ENCODE results near the gene LRRC63. TPM values are rescaled to one million over a fixed set of nuclear protein-coding genes. Genes with fewer than 3 reads are reported as not detected.
"Not testable (repeated sequence)": the region's sequence is repeated elsewhere in the genome, so short reads cannot be mapped to it uniquely, and the experiment has no call there.

Gene LRRC63
- total RNA-seq, 1 donor from 2014 or later = 2.0 TPM

DNA sequence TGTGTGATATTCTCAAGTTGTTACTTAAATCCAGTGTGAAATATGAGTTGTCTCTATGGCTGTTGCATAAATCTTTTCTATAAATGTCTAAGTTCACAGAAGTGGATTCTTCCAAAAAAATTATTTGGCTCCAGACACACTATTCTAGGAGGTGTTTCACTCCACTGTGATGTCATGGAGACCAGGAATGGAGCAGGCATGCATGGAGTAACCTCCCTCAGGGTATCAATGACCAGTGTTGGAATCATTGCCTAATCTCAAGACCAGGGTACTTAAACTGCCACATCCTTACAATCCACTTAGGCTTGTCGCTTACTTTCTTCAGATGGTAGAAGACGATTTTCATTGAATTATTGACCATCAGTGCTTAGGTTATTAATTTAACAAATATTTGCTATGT, 55.4 kb downstream of the LRRC63 start:
- DNase-seq = no peak

DNA sequence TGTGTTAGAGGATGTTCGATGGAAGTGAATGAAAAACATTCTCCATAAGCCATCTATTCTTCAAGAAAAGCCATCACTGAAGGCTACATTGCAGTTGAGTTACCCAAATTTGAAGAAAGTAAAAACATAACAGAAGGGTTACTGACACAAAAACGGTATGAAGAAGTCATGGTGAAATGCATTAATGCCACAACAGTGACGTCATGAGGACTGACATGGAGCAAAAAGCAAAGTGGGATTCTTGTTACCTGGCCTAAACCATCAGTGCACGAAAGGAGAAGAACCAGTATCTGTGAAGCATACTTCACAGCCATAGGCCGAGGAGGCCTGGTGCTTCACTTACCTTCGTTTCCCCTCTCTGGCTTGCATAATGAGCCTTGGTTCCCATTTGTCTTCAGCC, 58.7 kb downstream of the LRRC63 start:
- DNase-seq = no peak

DNA sequence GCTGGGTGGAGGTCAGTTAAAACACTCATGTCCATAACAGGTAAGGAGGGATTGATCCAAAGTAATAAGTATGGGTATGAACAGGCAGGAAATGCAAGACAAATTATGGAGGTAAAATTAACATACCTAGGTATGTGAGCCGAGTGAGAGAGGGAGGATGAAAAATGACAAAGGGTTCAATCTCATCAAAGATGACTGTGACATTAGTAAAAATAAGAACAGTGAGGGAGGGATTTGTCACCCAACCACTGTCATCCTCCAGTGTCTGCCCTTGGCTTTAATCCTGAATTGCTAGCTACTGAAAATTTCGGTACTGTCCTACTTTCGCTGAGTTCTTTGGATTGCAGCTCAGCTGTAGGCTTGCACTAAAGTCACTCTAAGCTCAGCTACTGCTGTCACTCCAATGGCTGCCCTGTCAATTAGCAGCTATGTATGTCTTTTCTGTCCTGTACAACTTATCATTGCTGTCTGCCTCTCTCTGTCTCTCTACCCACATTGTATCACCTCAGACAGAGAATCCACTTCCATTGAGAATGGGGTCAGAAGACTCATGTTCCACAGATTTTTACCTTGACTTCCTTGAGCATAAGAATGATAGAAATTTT, 62.5 kb downstream of the LRRC63 start:
- DNase-seq = no peak

DNA sequence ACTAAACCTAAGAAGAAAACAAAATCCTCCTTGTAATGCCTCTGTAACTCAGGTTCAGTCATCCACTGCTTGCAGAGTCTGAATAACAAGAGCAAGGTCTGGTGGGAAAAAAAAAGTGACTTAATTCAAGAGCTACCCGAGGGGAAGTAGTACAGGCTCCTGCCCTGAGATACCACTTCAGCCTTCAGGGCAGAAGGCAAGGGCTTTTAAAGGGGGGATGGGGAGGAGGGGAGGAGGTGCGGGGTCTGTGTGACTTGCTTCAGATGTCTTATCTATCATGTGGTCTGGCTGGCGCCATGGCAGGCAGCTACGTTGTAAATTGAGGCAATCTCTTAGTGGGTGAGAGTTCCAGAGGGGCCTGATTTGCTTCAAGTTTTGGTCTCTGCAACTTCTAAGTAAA, 66.7 kb downstream of the LRRC63 start:
- DNase-seq = no peak

DNA sequence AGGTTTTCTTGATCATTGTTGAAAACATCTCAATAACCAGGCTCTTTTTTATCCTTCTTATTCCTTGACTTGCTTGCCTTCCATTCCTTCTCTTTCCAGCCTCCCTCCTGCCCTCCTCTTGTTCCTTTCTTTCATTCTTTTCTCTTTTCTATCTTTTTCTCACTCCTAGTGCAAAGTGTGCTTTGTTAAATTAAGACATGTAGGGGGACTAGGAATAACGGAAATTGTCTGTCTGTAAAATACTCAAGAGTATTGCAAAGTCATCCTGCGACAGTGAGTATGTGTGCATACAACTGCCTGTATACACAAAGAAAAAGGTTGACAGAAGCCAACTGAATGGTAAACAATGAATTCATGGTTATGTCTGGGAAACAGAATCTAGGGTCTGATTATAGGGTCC, 70.1 kb downstream of the LRRC63 start:
- no peak for DNase-seq

DNA sequence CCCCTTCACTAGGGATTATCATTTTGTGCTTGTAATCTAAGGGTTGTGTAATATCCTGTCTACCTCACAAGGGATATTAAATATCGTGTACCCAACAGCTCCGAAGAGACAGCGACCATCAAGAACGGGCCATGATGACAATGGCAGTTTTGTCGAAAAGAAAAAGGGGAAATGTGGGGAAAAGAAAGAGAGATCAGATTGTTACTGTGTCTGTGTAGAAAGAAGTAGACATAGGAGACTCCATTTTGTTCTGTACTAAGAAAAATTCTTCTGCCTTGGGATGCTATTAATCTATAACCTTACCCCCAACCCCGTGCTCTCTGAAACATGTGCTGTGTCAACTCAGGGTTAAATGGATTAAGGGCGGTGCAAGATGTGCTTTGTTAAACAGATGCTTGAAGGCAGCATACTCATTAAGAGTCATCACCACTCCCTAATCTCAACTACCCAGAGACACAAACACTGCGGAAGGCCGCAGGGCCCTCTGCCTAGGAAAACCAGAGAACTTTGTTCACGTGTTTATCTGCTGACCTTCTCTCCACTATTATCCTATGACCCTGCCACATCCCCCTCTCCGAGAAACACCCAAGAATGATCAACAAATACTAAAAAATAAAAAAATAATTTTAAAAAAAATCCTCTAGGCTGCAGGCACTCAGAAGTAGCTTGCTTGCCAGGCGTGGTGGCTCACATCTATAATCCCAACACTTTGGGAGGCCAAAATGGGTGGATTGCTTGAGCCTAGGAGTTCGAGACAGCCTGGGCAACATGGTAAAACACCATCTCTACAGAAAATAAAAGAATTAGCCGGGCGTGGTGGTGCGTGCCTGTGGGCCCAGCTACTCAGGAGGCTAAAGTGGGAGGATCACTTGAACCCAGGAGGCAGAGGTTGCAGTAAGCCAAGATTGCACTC, 72.4 kb downstream of the LRRC63 start:
- DNase-seq = not testable (repeated sequence)

DNA sequence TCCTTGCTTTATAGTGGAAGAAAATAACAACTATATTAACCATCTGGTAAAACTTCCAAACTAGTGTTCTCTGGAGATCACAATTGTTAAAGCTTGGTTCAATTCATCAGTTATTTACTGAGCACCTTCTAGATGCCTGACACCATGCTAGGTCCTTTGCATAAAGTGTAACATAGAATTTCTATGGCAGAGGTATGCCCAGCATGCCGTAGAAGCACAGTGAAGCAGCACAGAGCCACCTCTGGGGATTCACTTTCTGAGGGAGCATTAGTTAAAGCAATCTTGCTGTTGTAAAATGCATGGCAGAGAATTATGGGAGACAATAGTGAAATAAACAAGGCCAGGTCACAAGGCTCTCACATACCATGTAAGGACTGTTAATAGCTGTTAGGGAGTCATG, 75.2 kb downstream of the LRRC63 start:
- DNase-seq = no peak

DNA sequence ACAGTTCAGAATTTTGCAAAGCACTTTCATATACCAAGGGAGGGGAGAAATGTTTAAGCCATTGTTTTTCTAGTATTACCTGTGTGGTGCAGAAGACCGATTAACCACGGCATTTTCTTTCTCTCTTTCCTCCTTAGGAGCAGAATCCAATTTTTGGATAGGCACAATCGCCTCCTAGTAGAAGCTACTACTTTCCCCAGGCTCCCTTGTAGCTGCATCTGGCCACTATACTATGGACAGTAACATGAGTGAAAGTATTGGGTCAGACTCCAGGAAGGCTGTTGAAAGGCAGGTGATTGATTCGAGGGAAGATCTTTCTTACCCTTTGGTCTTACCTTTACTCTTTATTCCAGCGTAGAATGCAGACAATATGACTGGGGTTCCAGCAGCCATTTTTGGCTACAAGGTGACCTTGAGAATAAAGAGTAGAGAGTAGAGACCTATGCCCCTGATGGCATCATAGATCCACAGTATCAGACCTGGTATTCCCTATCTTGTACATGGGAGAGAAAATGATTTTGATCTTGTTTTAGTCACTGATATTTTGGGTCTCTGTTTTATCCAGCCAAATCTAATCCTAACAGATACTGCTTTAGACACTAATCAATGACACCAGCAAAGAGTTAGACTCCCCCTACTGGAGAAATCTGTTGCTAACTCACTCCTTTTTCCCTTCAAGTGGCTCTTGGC, 77.0 kb downstream of the LRRC63 start:
- DNase-seq = no peak

DNA sequence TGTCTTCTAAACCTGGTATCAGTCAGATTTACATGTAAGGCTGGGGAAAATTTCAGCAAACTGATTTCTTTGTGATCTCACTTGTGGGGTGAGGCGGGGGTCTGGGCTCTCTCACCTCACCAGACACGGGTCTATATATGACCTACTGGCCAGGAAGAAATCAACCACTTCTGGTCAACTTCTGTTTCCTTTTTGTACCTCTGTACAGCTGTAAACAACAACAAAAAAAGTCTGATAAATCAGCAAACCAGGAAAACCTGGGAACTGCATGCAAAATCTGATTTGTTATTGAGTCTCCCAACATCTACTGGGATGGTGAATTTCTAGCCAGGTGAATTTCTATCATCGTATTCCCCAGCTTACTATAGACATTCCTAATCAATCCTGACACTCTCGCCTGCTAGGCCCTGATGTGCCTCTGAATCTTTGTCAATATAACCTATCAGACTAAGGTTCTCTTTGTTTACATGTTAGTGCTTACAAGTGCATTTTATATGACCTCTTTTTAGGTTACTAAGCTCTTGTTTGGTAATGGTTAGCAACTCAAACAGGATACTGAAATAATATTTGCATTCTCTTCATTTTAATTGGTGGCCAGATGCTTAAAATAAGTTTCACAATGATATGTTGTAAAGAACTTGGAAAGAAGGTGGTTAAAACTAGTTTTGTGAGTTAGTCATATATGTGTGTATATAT, 77.7 kb downstream of the LRRC63 start:
- no peak for DNase-seq

DNA sequence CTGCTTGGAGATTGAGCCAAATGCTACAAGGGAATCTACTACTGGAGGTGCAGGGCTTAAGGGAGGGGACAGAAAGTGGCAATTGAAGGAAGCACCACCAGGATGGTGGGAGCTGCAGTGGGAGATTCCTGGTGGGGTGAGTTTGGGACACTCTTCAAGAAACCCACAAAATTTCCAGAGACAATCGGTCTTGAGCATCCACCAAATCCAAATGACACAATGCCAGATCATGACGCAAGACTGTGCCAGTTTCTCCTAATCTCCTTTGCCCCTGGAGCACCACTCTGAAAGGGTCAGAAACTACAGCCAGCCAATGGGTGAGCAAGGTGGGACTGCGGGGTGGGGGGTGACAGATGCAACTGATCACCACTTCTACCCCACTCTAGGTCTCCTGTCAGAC, 78.7 kb downstream of the LRRC63 start:
- DNase-seq = no peak

DNA sequence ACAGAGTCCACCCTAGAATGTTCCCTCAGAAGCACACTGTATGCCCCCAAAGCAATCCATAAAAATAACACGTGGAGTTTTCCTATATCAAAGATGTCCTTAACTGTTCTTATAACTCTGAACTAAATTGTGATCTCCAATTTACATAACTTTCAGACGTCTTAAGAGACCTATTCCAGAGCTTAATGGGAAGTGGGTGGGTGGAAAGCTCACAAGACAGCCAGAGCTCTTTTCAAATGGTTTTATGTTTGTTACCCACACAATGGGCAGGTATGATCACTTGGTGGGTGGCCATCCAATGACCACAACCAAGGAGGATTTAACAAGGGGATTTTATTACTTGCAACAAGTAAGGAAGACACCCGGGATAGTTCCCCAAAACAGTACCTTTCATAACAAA, 81.7 kb downstream of the LRRC63 start:
- no peak for DNase-seq

DNA sequence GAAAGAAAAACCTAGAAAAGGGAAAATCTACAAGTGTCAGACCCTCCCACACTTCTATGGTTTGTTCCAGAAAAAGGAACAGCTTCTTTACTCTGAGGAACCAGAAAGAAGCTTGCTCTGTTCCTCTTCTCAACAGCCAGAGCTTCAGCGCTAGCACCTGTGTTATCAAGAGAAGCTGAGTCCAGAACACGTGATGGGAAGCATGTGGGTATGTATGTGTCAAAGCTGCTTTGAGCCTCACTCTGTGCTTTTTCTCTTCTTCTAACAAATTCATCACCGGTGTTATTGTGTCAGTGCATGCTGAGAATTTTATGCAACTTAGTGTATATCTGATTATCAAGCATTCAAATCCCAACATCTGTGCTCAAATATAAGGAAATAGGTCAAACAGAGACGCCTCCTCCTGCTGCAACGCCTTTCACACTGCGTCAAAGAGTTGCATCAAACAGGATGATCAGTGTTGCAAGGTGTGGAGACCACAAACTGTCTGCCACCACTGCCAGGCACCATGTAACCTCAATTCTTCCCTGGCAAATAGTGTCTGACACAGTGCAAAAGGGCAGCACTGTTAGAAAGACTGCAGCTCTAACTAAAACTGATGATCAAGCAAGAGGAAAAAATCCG, 83.9 kb downstream of the LRRC63 start:
- DNase-seq = no peak

DNA sequence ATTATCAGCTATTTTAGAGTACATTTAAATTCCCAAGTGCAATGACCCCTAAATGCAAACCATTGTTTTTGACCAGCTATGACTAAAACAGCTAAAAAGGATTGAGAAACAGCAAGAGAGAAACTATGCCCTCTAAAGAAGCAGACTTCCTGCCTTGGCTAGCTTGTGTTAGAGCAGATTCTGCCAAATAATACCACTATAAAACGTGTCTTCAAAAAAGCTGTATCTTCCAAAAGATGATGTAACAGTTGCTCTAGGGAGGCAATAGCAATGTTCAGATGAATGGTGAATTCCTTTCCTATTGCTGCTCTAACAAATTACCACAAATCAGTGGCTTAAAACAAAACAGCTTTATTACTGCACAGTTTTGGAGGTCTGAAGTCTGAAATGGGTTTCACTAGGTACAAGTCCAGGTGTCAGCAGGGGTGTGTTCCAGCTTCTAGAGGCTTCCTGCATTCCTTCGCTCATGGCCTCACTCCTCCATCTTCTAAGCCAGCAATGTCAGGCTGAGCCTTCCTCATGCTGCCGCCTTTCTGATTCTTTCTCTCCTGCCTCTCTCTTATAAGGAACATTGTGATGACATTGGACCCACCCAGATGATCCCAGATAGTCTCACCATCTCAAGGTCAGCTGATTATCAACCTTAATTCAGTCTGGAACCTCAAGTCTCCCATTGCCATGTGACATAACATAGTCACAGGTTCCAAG, 84.5 kb downstream of the LRRC63 start:
- DNase-seq = no peak

DNA sequence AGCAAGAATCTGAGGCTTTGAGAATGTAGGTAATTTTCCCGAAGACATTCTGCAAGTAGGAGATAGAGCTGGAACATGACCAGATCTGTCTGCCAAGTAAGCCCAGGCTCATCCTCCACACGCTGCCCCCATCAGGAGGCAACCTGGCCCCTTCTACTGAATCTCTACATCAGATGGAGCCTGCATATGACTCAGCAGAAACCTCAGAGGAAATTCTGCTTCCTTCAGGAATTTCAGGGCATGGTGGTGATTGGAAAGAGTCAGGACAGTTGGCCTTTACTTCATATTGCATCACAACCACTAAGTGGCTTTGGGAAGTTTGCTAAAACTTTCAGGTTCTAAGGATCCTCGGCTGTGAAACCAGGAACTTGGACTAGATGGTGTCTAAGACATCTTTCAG, 85.2 kb downstream of the LRRC63 start:
- no peak for DNase-seq

DNA sequence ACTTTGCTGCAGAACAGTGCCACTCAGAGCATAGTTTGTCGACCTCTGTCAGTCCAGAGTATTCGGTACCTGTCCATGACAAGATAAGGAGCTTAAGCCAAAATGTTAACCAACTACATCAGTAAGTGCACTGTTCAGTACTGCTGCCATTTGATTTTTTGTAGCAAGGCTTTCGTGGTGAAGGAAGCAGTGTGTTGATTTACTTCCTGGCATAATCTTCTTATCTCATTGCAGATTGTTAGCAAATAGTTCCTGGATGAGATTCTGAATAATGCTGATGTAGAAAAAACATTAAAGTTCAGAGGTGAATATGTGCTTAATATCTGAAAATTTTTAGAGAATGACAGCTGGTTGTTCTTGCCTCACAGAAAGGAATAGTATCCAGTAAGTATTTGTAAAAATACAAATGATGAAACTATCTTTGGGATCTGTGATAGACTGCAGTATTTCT, 85.7 kb downstream of the LRRC63 start:
- no peak for DNase-seq

DNA sequence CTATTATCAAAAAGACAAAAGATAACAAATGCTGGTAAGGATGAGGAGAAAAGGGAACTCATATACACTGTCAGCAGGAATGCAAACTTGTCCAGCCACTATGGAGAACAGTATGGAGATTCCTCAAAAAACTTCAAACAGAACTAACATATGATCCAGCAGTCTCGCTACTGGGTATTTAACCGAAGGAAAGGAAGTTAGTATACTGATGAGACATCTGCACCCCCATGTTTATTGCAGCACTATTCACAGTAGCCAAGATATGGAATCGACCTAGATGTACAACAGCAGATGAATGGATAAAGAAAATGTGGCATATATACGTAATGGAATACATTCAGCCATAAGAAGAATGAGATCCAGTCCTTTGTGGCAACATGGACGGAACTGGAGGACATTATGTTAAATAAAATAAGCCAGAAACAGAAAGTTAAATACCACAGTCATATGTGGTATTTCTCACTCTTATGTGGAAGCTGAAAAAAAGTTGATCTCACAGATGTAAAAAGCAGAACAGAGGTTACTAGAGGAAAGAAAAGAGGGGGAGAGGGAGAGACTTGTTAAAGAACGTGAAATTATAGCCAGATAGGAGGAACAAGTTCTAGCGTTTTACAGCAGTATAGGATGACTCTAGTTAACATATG, 92.1 kb downstream of the LRRC63 start:
- DNase-seq = no peak

DNA sequence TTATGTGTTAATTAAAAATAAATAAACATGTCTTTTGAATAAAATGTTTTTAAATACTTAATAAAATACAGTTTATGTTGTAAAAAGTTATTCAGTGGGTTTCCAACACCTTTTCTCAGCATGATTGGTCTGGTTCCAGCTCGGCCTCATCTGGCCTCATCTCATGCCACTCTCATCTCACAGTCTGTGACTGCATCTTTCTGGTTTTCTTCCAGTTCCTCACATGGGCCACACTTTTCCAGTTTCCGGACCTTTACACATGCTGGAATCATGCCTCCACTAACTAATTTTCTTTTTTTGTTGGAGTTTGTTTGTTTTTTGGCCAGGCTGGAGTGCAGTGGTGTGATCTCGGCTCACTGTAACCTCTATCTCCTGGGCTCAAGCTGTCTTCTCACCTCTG, 92.8 kb downstream of the LRRC63 start:
- DNase-seq = no peak

DNA sequence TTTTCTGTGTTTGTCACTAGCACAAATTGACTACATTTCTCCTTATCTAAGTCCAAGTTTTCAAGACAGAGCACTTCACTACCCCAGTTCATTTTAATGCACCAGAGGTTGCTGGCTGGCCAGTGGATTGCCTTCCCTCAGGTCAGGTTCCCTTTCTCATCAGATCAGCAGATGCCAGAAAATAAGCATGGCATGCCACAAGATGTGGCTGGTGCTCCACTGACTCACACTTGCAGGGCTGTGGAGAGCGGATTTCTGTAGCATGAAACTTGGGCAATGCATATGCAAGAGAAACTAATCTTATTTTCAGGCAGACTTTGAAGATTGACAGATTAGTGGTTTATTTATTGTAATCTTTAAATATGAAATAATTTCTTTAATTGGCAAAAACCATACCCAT, 95.8 kb downstream of the LRRC63 start:
- no peak for DNase-seq

DNA sequence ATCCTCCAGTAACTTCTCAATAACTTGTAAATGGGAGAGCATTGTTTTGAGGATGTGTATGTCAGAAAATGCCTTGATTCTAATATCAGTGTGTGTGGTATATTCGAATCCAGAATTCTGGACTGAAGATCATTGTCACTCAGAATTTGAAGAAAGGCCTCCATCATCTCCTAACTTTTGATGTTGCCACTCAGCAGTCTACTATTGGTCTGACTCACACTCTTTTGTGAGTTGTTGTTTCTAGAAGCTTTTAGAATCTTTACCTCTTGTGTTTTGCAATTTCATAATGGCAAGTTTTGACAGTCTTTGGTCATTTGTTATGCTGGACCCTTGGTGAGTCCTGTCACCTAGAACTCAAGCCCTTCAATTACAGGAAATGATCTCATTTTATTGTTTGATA, 98.3 kb downstream of the LRRC63 start:
- DNase-seq = no peak

DNA sequence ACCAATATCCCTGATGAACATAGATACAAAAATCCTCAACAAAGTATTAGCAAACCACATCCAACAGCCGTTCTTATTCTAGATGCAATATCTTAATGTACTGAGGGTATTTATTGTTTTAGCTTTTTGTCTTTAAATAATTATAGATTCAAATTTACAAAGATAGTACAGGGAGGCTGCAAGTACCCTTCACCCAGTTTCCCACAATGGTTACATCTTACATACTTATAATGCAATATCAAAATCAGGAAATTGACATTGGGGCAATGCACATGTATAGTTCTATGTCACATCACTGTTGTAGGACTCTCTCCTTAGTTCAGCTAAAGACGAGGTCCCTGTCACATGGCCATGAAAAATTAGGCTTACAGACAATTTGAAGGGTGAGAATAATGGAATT, 99.5 kb downstream of the LRRC63 start:
- DNase-seq = no peak

DNA sequence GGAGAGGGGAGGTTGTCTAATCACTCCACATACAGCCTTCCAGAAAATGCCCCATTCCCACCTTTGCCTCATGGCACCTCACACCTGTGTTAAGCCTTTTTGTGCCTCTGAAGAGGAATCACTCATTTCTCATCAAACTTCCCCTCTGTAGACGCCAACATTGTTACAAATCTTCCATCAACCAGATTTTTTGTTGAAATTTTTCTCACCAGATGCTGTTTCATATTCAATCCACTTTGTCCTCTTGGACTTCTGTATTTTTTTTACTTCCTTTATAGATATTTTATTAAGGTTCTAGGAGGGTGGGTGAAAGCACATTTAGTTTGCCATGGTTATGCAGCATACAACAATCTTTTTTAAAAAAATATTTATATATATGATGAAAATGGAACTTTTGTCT, 101.3 kb downstream of the LRRC63 start:
- no peak for DNase-seq
